GM19240 (cell line): ENCODE measurements around the gene LIN54.
"Not testable (repeated sequence)": the region's sequence is repeated elsewhere in the genome, so short reads cannot be mapped to it uniquely, and the experiment has no call there.

Experiments used
- DNase-seq: peaks from one replicate; pipeline ENCODE4 v3.0.0; 2011; ENCODE audit warnings: low spot score; ENCODE audit not compliant: insufficient read length

LIN54 gene

GRCh38 chr4:82947498-82947897 lies 63.1 kb downstream of the LIN54 start:
- DNase-seq = no peak

GRCh38 chr4:82939414-82939813 lies 71.2 kb downstream of the LIN54 start:
- DNase-seq = no peak

DNA sequence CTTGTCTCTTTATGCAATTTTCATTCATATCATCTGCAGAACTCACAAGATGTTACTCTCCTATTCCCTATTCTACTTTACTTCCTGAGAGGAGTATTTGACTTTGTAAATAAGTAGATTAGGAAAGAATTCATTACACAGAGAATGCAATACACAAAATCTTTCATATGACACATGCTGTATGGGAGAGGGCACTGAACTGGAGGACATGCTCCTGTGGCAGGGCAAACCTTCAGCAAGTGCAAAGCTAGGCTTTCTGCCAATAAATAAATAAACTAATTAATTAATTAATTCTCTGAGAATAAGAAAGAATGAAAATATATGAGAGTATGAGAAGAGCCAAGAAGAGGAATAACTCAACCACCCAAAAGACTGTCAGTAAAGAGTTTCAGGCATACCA lies 76.2 kb downstream of the LIN54 start:
- no peak for DNase-seq

DNA sequence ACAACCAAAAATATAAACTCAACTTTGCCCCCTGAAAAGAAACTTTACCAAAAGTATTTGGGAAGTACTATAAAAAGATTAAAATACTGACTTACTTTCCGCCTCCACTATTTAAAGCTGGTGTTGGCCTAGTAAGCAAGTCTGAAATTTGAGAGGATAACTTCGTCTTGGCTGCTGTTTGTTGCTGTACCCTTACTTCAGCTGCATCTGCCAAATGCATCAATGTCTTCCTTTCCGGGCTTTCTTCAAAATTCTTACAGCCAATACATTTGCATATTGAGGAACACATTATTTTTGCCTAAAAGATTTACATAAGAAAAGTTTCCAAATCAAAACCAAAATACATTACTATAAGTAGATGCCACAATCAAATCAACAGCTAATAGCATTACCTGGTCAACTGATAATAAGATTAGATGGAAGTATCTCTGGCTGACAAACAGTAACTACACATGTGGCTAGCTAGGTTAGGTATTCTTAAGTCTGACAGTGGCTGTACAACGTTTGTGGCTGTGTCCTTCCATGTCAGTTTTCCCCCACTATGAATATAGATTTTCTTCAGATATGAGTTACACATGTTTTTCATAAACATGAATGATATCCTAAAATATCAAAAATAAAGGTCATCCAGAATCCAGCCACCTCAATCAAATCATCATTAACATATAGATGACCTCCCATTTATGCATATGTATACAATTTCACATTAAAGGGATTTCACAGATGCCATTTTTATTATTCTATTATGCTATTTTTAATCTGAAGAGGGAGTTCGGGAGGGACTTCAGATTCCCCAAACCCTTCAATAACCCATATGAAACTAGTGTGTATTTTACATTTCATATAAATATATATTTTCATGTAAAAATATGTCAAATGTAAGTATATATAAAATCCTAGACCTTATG lies 79.5 kb downstream of the LIN54 start:
- no peak for DNase-seq

DNA sequence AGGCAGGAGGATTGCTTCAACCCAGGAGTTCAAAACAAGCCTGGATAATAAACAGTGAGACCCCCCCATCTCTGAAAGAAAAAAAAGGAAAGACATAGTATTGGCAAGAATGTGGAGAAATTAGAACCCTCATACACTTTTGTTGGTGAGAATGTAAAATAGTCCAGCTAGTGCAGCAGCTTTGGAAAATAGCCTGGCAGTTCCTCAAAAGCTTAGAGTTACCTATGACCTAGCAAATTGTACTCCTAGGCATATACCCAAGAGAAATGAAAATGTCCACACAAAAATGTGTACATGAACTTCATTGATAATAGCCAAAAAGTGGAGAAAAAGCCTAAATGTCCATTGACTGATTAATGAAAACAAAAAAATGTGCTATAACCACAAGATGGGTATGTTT lies 88.8 kb downstream of the LIN54 start:
- no peak for DNase-seq

GRCh38 chr4:82919386-82919785 lies 91.2 kb downstream of the LIN54 start:
- no peak for DNase-seq

- DNase-seq = no peak
Measured at GRCh38 chr4:82918091-82918490, 92.5 kb downstream of the LIN54 start.

DNA sequence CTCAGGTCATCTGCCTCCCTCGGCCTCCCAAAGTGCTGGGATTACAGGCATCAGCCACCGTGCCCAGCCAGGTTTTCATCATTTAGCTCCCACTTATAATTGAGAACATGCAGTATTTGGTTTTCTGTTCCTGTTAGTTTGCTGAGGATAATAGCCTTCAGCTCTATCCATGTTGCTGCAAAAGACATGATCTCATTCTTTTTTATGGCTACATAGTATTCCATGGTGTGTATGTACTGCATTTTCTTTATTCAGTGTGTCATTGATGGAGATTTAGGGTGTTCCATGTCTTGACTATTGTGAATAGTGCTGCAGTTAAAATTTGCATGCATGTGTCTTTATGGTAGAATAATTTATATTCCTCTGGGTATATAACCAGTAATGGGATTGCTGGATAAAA lies 96.7 kb downstream of the LIN54 start:
- DNase-seq = not testable (repeated sequence)

GRCh38 chr4:82913305-82913704 lies 97.3 kb downstream of the LIN54 start:
- no peak for DNase-seq

- DNase-seq = no peak
Measured at GRCh38 chr4:82909326-82909725, 101.3 kb downstream of the LIN54 start.

- DNase-seq = no peak
Measured at GRCh38 chr4:82906469-82906868, 104.2 kb downstream of the LIN54 start.

- DNase-seq = no peak
Measured at GRCh38 chr4:82905205-82905604, 105.4 kb downstream of the LIN54 start.

- no peak for DNase-seq
Measured at GRCh38 chr4:82903737-82904136, 106.9 kb downstream of the LIN54 start.

DNA sequence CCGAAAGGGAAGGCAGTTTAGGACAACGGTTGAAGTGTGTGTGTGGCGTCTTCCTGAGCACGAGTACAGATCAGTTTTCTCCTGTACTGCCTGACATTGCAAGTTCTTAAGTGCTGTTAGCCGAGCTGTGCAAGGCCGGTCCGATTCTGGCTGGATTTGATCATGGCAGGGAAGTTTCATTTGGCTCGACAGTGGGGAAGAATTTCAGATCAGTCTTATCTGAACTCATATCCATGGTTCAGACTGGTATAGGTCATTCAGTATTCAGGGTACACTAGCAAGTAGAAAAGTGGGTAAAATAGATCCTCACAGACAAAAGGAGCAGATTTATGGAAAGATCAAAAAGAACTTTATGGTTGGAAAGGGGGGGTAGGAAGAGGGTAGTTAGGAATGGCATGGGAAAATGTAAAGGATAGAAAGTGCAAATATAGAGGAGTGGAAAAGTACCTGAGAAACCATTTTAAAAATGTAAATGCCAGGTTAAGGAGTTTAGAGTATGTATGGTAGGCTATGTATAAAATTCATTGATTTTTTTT lies 109.4 kb downstream of the LIN54 start:
- no peak for DNase-seq

DNA sequence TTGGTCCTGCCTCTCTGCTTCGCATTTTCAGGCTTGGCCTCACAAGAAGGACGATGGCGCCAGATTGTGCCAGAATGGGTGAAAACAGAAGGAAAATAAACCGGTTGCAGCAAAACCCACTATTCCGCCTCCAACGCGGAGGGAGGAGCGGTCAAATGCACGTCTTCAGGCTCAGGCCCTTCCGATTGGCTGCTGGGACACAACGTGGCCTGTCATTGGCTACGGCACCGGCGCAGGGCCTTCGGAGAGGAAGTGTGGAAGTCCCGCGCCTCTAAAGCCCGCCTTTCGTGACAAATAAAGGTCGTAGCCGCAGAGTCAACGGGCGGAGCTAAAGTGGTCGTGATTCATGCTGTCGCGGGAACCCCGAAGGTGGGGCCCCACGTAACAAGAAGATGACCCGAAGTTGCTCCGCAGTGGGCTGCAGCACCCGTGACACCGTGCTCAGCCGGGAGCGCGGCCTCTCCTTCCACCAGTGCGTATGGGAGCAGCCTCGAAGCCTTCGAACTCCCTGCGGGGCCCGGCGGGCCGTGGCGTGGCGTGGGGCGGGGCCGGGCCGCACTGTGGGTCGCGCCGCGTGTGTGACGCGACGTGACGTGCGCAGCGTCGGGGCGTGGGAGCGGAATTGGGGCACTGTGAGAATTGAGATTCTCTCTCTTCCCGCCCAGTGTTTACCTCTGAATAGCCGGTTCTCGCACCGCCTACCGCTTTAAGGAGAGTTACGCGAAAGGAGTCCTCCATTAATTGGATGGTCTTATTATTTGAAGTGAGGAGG lies 110.0 kb downstream of the LIN54 start, which contains the start of gene THAP9:
THAP9 (plus strand) TSS at position 325 of the 772 bp plus-strand sequence; CDS start at position 393, 68 bp downstream.
- DNase-seq = peak; percentile 45

GRCh38 chr4:82900066-82900410 lies 110.6 kb downstream of the LIN54 start:
- DNase-seq = no peak

DNA sequence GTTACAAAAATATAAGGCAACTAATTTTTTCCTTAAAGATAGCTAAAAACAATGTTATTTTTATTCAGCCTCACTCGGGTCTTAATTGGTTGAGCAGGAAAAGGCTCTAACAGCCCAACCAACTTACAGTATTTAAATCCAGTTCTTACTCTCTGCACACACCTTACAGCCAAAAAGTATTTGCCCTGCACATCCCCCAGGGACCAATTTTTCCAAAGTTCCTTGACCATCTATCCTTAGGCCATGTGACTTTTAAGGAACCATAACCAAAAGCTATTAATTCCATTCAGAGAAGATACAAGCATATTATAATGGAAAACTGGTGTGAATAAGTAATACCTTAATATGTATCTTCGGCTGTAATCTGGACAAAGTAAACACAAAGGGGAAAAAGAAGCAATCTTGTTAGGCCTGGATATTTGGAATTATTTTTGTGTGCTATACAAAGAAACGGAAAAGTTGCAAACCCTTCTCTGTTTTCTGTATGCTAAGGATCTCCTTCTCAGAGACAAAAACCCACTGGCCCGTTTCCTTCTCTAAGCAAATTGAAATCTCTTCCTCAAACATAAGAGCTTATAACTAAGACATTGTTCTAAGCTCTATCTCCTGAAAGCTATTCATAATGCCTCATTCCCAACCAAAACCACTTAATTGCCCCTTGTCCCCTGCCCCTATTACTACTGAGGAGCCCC lies 111.1 kb downstream of the LIN54 start:
- DNase-seq = no peak

- DNase-seq = no peak
Measured at GRCh38 chr4:82898322-82899243, 112.0 kb downstream of the LIN54 start.

- DNase-seq = no peak
Measured at GRCh38 chr4:82896755-82897154, 113.9 kb downstream of the LIN54 start.

- DNase-seq = no peak
Measured at GRCh38 chr4:82893942-82894341, 116.7 kb downstream of the LIN54 start.

DNA sequence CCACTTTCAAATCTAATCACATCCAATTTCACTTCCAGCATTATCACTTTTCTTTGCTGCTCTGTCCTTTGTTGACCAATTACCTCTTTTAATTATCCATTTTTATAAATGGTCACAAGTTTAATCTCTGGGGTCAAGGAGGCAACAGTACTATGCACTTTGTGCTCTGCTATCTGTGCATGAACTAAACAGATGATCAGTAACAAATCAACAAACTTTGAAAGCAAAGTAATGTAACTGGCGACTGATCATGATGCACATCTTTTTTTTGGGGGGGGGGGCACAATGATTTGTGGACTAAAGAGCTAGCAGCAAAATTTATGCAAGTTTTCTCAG lies 118.2 kb downstream of the LIN54 start:
- no peak for DNase-seq
